HCT116 (cell line): ENCODE measurements around the gene GIPR.

Source experiments
- CBX3 ChIP-seq: IDR thresholded peaks from 2 replicates; pipeline ENCODE4 v1.6.1; 2012; ENCODE audit warnings: low read depth
- CEBPB ChIP-seq: IDR thresholded peaks from 2 replicates; pipeline ENCODE4 v1.6.1; 2012; ENCODE audit warnings: low read depth
- CTCF ChIP-seq, 3 experiments: fragments of 200-600 bp in 1 of 3; sonication (generic) in 1 of 3; IDR thresholded peaks in 2 of 3; conservative IDR thresholded peaks in 1 of 3; 2 replicates each; pipeline ENCODE4 v1.5.1; 2012 to 2017; ENCODE audit warnings: low read depth in 2 of 3, low read length in 2 of 3, antibody characterized with exemption in 1 of 3, borderline replicate concordance in 1 of 3, control low read depth in 1 of 3, mild to moderate bottlenecking in 1 of 3, mixed read lengths in 1 of 3, mixed run types in 1 of 3, moderate library complexity in 1 of 3; ENCODE audit not compliant: insufficient read depth in 1 of 3
- EZH2 ChIP-seq: fragments of 200-600 bp; sonication (generic); IDR thresholded peaks from 2 replicates; pipeline ENCODE4 v1.6.1; 2017; ENCODE audit warnings: antibody characterized with exemption, mixed run types
- EZH2phosphoT487 ChIP-seq: fragments of 200-600 bp; IDR thresholded peaks from 2 replicates; pipeline ENCODE4 v1.6.1; 2018; ENCODE audit warnings: antibody characterized with exemption, borderline replicate concordance
- POLR2A ChIP-seq: IDR thresholded peaks from 2 replicates; pipeline ENCODE4 v1.7.0; 2011; ENCODE audit warnings: borderline replicate concordance; ENCODE audit not compliant: insufficient read depth, insufficient read length; ENCODE audit errors: extremely low read depth
- POLR2AphosphoS5 ChIP-seq: IDR thresholded peaks from 2 replicates; pipeline ENCODE4 v1.6.1; 2011; ENCODE audit warnings: mild to moderate bottlenecking, low read depth, low read length, moderate library complexity
- RAD21 ChIP-seq: IDR thresholded peaks from 2 replicates; pipeline ENCODE4 v1.6.1; 2012; ENCODE audit warnings: low read depth, mild to moderate bottlenecking
- SIN3A ChIP-seq: IDR thresholded peaks from 2 replicates; pipeline ENCODE4 v1.6.1; 2012; ENCODE audit warnings: low read depth
- SRF ChIP-seq: IDR thresholded peaks from 2 replicates; pipeline ENCODE4 v1.6.1; 2012; ENCODE audit warnings: low read depth
- TCF7L2 ChIP-seq: IDR thresholded peaks from 2 replicates; pipeline ENCODE4 v1.7.0; 2011; ENCODE audit warnings: borderline replicate concordance, inconsistent platforms; ENCODE audit not compliant: insufficient read depth, insufficient read length; ENCODE audit errors: extremely low read depth
- ZBTB33 ChIP-seq: IDR thresholded peaks from 2 replicates; pipeline ENCODE4 v1.6.1; 2011; ENCODE audit warnings: mild to moderate bottlenecking, low read length, moderate library complexity; ENCODE audit not compliant: insufficient replicate concordance; ENCODE audit errors: extremely low read depth
- TF ChIP-seq, protein P1 (sequence below): IDR thresholded peaks from 2 replicates; pipeline ENCODE4 v1.6.1; 2012

DNA sequence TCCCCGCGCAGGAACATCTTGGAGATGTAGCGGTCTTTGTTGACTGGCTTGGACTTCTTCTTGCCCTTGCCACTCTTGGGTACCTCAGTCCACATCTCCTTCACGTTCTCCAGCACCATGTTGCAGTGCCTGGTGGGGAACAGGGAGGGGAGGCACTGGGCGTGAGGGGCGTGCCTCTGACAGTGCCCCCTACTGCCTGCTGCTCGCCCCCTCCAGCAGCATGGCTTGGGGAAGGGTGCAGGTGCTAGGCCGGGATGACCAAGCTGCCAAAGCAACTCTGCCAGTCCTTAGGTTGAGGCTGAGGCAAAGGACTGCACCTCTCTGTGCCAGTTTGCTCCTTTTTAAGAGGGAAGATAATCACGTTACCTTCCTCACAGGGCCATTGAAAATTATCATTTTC, 19.6 kb downstream of the GIPR start:
- TF ChIP-seq SIN3A (no peak), CTCF (IDR thresholded peaks at IDR 0.05 in 2 of 3, conservative IDR thresholded peaks at IDR 0.05 in 1 of 3; ENCODE audit: borderline replicate concordance in 1 of 3, insufficient read depth in 1 of 3, low read depth in 2 of 3, low read length in 2 of 3) (0 out of 6 replicates have a peak, but pooled peaks of 2 of the 3 experiments have one; percentile 16 to 29), POLR2A (no peak), POLR2AphosphoS5 (no peak; the same call in 1 of the 2 replicates), CEBPB (no peak), EZH2phosphoT487 (no peak), SRF (no peak), EZH2 (no peak), TCF7L2 (no peak), ZBTB33 (no peak), CBX3 (no peak), RAD21 (no peak)
- TF ChIP-seq, protein P1, sequence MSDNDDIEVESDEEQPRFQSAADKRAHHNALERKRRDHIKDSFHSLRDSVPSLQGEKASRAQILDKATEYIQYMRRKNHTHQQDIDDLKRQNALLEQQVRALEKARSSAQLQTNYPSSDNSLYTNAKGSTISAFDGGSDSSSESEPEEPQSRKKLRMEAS, result no peak
